Esophagus muscularis mucosa (tissue), 4 donors: ENCODE measurements around the gene GLT6D1. TPM values are rescaled to one million over a fixed set of nuclear protein-coding genes. Genes with fewer than 3 reads are reported as not detected.

Experiments used
- DNase-seq: peaks from one replicate; pipeline ENCODE4 v3.0.0-alpha.2; 2017; ENCODE audit errors: extremely low spot score
- H3K27ac ChIP-seq, 4 donors: fragments of 200-600 bp; sonication (generic); replicated peaks in 1 of 4; 1 replicate in 3 of 4; 2 replicates in 1 of 4; pipeline ENCODE4 v1.5.1; 2016 to 2019; ENCODE audit warnings: mild to moderate bottlenecking in 1 of 4
- H3K27me3 ChIP-seq, 4 donors: fragments of 200-600 bp; sonication (generic); one replicate each; pipeline versions ENCODE4 v1.5.1 to v1.6.0; 2016 to 2019
- H3K36me3 ChIP-seq, 4 donors: fragments of 200-600 bp; sonication (generic); one replicate each; pipeline ENCODE4 v1.5.1; 2016 to 2019
- H3K4me1 ChIP-seq, 4 donors: fragments of 200-600 bp; sonication (generic); one replicate each; pipeline ENCODE4 v1.5.1; 2016 to 2019
- H3K4me3 ChIP-seq, 4 donors: fragments of 200-600 bp; sonication (generic); 1 replicate in 2 of 4; 2 replicates in 2 of 4; pipeline ENCODE4 v1.5.1; 2016 to 2019; ENCODE audit warnings: mild to moderate bottlenecking in 4 of 4, moderate library complexity in 1 of 4
- H3K9me3 ChIP-seq, 4 donors: fragments of 200-600 bp; sonication (generic); 1 replicate in 3 of 4; 2 replicates in 1 of 4; pipeline ENCODE4 v1.5.1; 2016 to 2019
- CTCF ChIP-seq, 3 experiments: fragments of 200-600 bp in 2 of 3; fragments of 450-650 bp in 1 of 3; sonication (generic) in 2 of 3; IDR thresholded peaks; one replicate each; pipeline ENCODE4 v1.5.1; 2017 to 2019; ENCODE audit warnings: antibody characterized with exemption in 3 of 3, mild to moderate bottlenecking in 2 of 3, moderate library complexity in 1 of 3
- EP300 ChIP-seq: sonication (generic); formaldehyde crosslinking; IDR thresholded peaks from one replicate; pipeline ENCODE4 v1.6.1; 2017; ENCODE audit warnings: antibody characterized with exemption
- POLR2A ChIP-seq: fragments of 450-650 bp; IDR thresholded peaks from one replicate; pipeline ENCODE4 v1.6.1; 2017; ENCODE audit warnings: antibody characterized with exemption, moderate library complexity, mild to moderate bottlenecking, low read depth
- POLR2AphosphoS5 ChIP-seq, 2 donors: sonication (generic); formaldehyde crosslinking; IDR thresholded peaks; one replicate each; pipeline ENCODE4 v1.6.1; 2017; ENCODE audit warnings: antibody characterized with exemption in 2 of 2
- WGBS: methylation state at CpG from one replicate; pipeline ENCODE4 v1.1.5; 2018; 5-methylcytosine and 5-hydroxymethylcytosine counted together
- intact Hi-C: fragments of 100-400 bp; cut with DNase I; formaldehyde crosslinking; loops from one replicate; pipeline ENCODE4 v1.15.1; 2023
- total RNA-seq, 4 donors: library from RNA; depleted of rRNA; stranded (reverse); fragments of >200 nt; gene quantifications; one replicate each; pipeline versions ENCODE4 v1.1.0 to v1.2.1, GENCODE V29; 2016

GLT6D1 gene
- total RNA-seq, 4 donors from 2014 or later = not detected

DNA sequence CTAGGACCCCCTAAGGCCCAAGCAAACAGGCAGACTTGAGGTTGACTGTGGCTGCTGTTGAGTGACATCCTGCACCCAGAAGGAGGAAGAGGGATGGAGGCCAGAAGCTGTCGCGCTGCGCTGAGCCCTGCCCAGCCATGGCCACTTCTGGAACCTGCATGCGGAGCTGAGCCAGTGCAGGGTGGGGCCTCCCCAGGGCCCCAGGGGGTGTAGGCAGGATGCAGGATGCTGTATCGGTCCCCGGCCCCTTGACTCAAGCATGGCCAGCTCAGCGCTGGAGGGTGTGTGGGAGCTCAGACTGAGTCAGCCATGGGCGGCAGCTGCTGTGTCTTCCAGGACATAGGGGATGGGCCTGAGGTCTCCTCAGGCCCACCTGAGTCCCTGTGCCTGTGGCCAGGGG lies 26.9 kb downstream of the GLT6D1 start:
- Histone ChIP-seq H3K4me3 (no peak overlapping the region), H3K9me3 (no peaks in the 10 kb centered on the region), H3K27ac (no peak overlapping the region), H3K36me3 (no peaks in the 10 kb centered on the region), H3K4me1 (no peaks in the 10 kb centered on the region), H3K27me3 (peaks cover 0 to 82% (median 0%) of the 10 kb centered on the region in 4 donors)
- DNase-seq = peak; percentile 78
- 89% methylated on average over 3 of the region's 8 CpGs for WGBS
- intact Hi-C loops = no loop called here
- TF ChIP-seq EP300 = no peak
- no peak for TF ChIP-seq CTCF (IDR thresholded peaks at IDR 0.05)
- TF ChIP-seq POLR2AphosphoS5 (IDR thresholded peaks at IDR 0.05) = no peak
- no peak for TF ChIP-seq POLR2A

DNA sequence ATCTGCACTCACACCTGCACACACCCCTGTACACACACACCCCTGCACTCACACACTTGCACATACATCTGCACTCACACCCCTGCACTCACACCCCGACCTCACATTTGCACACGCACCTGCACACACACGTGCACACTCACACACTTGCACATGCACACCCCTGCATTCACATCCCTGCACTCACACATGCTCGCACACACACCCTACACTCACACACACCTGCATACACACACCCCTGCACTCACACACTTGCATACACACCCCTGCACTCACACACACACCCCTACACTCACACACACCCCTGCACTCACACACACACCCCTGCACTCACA lies 27.5 kb downstream of the GLT6D1 start:
- peaks cover 0 to 76% (median 0%) of the 10 kb centered on the region in 4 donors for H3K27me3 ChIP-seq
- H3K9me3 ChIP-seq = no peaks in the 10 kb centered on the region
- 15% methylated on average over 4 of the region's 4 CpGs for WGBS
- TF ChIP-seq POLR2AphosphoS5 (IDR thresholded peaks at IDR 0.05) (no peak), POLR2A (no peak), EP300 (no peak), CTCF (IDR thresholded peaks at IDR 0.05) (no peak)
- intact Hi-C loops = no loop called here
- DNase-seq = peak; percentile 74
- H3K4me1 ChIP-seq = no peaks in the 10 kb centered on the region
- no peak overlapping the region for H3K4me3 ChIP-seq
- H3K27ac ChIP-seq = no peak overlapping the region
- no peaks in the 10 kb centered on the region for H3K36me3 ChIP-seq

DNA sequence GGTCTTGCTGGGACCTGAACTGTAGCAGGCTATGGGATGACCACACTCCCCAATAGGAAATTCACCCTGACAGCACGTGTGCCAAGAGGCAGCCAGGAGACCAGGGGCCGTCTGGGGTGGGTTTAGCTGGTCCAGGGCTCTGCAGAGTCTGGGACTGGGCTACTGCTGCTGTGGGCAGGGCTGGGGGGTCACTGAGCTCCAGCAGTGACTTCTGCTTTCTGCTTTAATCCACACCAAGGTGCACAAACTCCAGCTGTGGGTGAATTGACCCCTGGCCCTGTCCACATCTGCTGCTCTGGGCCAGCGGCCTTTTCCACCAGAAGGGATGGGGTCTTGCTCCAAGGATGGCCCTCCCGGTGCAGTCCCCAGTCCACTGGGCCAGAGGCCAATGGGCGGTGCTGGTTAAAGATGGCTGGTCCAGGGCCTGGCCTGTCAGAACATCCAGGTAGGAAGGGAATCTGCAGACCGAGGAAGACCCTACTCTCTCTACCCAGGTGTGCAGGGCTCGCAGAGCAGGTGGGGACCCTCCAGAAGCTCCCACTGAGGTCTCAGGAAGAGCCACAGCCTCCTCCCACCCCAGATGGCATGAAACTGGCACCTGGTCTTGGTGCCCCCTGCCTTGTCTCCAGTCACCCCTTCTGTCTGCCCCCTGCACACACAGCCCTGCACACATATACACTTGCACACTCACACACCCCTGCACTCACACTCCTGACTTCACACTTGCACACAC lies 28.0 kb downstream of the GLT6D1 start:
- 100% methylated on average over 2 of the region's 7 CpGs for WGBS
- no peak overlapping the region for H3K27ac ChIP-seq
- peaks cover 0 to 70% (median 0%) of the 10 kb centered on the region in 4 donors for H3K27me3 ChIP-seq
- intact Hi-C loops = no loop called here
- H3K4me3 ChIP-seq = no peak overlapping the region
- TF ChIP-seq EP300 (no peak), POLR2AphosphoS5 (IDR thresholded peaks at IDR 0.05) (no peak), POLR2A (no peak), CTCF (IDR thresholded peaks at IDR 0.05) (no peak)
- H3K4me1 ChIP-seq = no peaks in the 10 kb centered on the region
- no peaks in the 10 kb centered on the region for H3K36me3 ChIP-seq
- DNase-seq = peak; percentile 45
- no peaks in the 10 kb centered on the region for H3K9me3 ChIP-seq

DNA sequence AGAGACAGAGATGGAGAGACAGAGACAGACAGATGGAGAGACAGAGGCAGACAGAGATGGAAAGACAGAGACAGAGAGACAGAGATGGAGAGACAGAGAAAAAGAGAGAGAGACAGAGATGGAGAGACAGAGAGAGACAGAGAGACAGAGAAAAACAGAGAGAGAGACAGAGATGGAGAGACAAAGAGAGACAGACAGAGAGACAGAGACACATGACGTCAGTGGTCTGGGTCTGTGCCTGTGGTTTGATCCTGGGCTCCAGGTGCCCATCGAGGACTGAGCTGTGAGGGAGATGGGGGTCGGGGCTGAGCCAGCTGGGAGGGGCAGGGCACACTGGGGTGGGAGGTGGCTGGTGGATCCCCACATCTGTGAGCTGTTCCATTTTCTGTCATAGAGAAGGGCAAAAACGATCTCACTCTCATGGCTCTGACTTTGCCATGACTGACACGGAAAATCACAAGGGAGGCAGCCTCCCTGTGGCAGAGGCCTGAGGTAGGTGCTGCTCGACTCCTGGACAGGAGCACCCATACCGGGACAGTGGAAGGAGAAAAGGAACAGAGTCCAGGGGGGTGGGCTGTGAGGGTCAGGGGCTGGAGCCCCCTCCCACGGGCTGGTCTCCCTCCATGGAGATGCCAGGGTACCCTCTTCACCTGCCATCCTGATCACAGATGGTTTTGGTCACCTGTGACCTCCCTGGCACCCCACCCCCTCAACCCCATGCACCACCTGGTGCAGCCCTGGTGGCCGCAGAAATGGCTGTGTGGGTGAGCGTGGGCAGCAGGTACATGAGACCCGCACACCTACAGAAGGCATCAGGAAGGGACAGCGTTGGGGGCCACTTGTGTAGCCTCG lies 28.8 kb downstream of the GLT6D1 start:
- DNase-seq = peak; percentile 79
- H3K27ac ChIP-seq = no peak overlapping the region
- intact Hi-C loops = no loop called here
- H3K36me3 ChIP-seq = no peaks in the 10 kb centered on the region
- no peaks in the 10 kb centered on the region for H3K9me3 ChIP-seq
- H3K4me3 ChIP-seq = no peak overlapping the region
- 83% methylated on average over 8 of the region's 13 CpGs for WGBS
- TF ChIP-seq POLR2A (no peak), CTCF (IDR thresholded peaks at IDR 0.05) (no peak), POLR2AphosphoS5 (IDR thresholded peaks at IDR 0.05) (no peak), EP300 (no peak)
- H3K4me1 ChIP-seq = no peaks in the 10 kb centered on the region
- H3K27me3 ChIP-seq = peaks cover 0 to 62% (median 0%) of the 10 kb centered on the region in 4 donors
